Measurements from ENCODE around the gene NPIPB8. TPM values are rescaled to one million over a fixed set of nuclear protein-coding genes. Genes with fewer than 3 reads are reported as not detected.

The NPIPB8 gene
- total and polyA plus RNA-seq, 2 of the 13 experiments (the other 11 are each of a cell fraction or from before 2014, with no cell fraction given) = 0.49 to 2.3 TPM

GRCh38 chr16:28596115-28596630 is 41.7 kb upstream of the NPIPB8 start (continued):
- no peak for TF ChIP-seq ZNF382 (CRISPR knock-in tag; IDR thresholded peaks at IDR 0.05; ENCODE audit: borderline replicate concordance)
- no peak for TF ChIP-seq KLF6 (CRISPR knock-in tag; IDR thresholded peaks at IDR 0.05)
- no peak for TF ChIP-seq ZNF670 (CRISPR knock-in tag; IDR thresholded peaks at IDR 0.05; ENCODE audit: borderline replicate concordance)
- no peak for TF ChIP-seq FOXP1 (IDR thresholded peaks at IDR 0.05)
- no peak for TF ChIP-seq FOXP1 (CRISPR knock-in tag; IDR thresholded peaks at IDR 0.05)
- no peak for TF ChIP-seq NFRKB (IDR thresholded peaks at IDR 0.05)
- TF ChIP-seq NFIC (IDR thresholded peaks at IDR 0.05; ENCODE audit: low read length) = no peak
- TF ChIP-seq ZSCAN30 (CRISPR knock-in tag; IDR thresholded peaks at IDR 0.05) = no peak
- TF ChIP-seq ZNF343 (CRISPR knock-in tag; IDR thresholded peaks at IDR 0.05) = no peak
- no peak for TF ChIP-seq ATF1 (CRISPR knock-in tag; IDR thresholded peaks at IDR 0.05)
- no peak for TF ChIP-seq HNRNPLL (IDR thresholded peaks at IDR 0.05; ENCODE audit: low read depth, low read length, poor library complexity, severe bottlenecking)
- no peak for TF ChIP-seq ATF4 (CRISPR knock-in tag; IDR thresholded peaks at IDR 0.05)
- no peak for TF ChIP-seq ZNF546 (CRISPR knock-in tag; conservative IDR thresholded peaks at IDR 0.05)
- no peak for TF ChIP-seq ELK4 (CRISPR knock-in tag; IDR thresholded peaks at IDR 0.05; ENCODE audit: borderline replicate concordance)
- TF ChIP-seq KDM5A (IDR thresholded peaks at IDR 0.05; ENCODE audit: borderline replicate concordance, low read length) = no peak
- TF ChIP-seq KLF12 (CRISPR knock-in tag; IDR thresholded peaks at IDR 0.05; ENCODE audit: borderline replicate concordance) = no peak
- peak; percentile 30; the same call in 1 of the 2 replicates for TF ChIP-seq ZMYM4 (CRISPR knock-in tag; IDR thresholded peaks at IDR 0.05)
- peak; percentile 87 for TF ChIP-seq CEBPG (CRISPR knock-in tag; IDR thresholded peaks at IDR 0.05)
- TF ChIP-seq ZNF652 (CRISPR knock-in tag; IDR thresholded peaks at IDR 0.05; ENCODE audit: borderline replicate concordance, low read depth) = no peak
- TF ChIP-seq SMAD1 (CRISPR knock-in tag; IDR thresholded peaks at IDR 0.05; ENCODE audit: borderline replicate concordance, low read depth) = no peak
- TF ChIP-seq POLR2AphosphoS5 (IDR thresholded peaks at IDR 0.05; ENCODE audit: low read depth, low read length) = no peak
- TF ChIP-seq TP53 (CRISPR knock-in tag; conservative IDR thresholded peaks at IDR 0.05) = no peak
- no peak for TF ChIP-seq CHCHD3 (CRISPR knock-in tag; IDR thresholded peaks at IDR 0.05)
- peak; percentile 27; the same call in 1 of the 2 replicates for TF ChIP-seq ZNF609 (CRISPR knock-in tag; IDR thresholded peaks at IDR 0.05; ENCODE audit: borderline replicate concordance)
- TF ChIP-seq NFE2 (CRISPR knock-in tag; IDR thresholded peaks at IDR 0.05) = peak; percentile 83
- TF ChIP-seq ZNF7 (CRISPR knock-in tag; IDR thresholded peaks at IDR 0.05) = no peak
- no peak for TF ChIP-seq SMC3 (IDR thresholded peaks at IDR 0.05; ENCODE audit: low read length)
- peak; percentile 96 for TF ChIP-seq MAFG (CRISPR knock-in tag; IDR thresholded peaks at IDR 0.05)
- no peak for TF ChIP-seq NR3C1 (CRISPR knock-in tag; IDR thresholded peaks at IDR 0.05)

Data from HepG2 (cell line).